Measurements from ENCODE around the gene IQCC.

The IQCC gene

DNA sequence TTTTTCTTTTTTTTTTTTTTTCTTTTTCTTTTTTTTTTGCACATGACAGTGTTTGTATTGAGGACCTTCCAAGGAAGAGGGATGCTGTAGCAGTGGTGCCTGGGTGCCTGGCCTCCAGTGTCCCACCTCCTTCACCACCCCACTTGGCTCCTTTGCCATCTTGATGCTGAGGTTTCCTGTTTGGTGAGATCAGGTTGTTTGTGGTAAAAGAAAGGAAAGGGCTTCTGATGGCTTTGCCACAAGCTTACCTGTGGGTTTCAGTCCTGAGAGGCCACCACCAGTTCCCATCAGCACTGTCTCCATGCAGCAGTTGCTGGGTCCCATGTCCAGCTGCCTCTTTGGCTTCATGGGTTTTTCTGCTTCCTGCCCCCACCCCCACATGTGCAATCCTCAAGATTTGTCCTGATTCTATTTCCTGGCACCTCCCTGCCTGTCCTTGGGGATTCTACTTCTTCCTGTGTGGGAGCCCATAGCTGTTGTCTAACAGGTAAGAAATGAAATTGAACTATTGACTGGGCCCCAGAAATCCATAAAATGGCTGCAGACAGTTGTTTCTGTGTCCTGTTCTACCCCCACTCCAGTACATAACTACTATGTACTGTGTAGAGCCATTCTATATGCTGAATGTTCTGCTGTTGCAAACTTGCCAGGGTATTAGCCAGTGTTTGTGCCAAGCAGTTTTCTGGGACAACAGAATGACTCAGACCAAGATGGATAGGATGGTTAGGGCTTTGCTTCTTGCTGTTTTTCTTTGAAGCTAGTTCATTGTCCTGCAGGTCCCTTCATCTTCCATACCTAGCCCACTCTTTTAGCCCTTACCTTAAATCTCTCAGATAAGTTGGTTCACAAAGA is 9.3 kb upstream of the IQCC start:
- DNase-seq = no peak

DNA sequence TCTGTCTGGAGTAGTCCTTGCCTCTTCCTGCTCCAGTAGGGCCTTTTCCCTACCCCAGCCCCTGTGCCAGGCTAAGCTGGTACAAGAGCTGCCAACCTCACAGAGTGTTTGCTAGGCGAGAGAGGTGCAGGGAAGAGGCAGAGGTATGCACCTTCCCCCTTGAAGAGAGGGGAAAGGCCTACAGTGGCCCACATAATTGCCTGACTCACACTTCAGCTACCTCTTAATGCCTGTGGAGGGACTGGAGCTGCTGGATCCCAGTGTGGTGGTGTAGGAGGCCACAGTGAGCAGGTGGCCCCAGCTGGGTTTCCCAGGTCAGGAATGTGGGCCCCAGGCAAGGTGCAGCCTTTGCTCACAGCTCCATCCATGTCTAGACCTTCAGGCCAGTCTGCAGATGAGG is 8.4 kb upstream of the IQCC start:
- peak; percentile 72 for DNase-seq

DNA sequence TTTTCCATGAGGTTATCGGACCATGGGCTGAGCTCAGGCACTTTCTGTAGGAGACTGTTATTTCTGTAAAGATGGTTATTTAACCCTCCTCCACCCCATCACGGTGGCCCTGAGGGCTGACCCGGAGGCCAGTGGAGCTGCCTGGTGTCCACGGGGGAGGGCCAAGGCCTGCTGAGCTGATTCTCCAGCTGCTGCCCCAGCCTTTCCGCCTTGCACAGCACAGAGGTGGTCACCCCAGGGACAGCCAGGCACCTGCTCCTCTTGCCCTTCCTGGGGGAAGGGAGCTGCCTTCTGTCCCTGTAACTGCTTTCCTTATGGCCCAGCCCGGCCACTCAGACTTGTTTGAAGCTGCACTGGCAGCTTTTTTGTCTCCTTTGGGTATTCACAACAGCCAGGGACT is 7.6 kb upstream of the IQCC start:
- no peak for DNase-seq

DNA sequence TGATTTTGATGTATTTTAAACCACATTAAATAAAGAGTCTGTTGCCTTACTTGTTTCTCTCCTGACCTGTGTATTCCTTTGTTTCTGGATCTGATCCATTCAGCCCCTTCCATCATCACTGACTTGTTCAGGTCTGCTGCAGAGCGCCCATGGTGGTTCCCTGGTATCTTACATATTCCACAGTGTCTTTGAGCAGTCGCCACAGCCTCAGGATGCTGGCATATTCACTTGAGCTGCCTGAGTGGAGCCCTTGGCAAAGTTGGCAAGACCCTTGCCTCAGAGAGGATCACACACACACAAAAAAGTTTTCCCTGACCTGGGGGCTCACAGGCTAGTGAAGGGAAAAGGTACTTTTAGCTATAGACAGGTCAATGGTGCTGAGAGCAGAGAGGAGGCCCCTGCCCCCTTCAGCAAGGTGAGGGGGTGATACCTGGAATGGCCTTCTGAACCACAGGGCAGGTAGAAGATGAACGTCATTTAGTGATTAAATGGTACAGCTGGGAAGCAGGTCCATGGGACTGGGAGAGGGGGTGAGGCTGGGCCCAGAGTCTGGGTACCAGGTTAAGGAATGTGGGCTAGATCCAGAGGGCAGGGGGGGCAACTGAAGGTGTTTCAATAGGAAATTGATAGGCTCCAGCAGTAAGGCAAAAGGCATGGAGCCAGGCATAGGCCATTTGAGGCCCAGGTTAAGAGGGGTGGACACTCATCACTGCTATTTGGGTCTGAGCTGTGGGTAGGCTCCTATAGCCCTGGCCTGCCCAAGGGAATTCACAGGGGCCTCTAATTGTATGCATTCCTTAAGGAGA is 7.0 kb upstream of the IQCC start:
- no peak for DNase-seq

DNA sequence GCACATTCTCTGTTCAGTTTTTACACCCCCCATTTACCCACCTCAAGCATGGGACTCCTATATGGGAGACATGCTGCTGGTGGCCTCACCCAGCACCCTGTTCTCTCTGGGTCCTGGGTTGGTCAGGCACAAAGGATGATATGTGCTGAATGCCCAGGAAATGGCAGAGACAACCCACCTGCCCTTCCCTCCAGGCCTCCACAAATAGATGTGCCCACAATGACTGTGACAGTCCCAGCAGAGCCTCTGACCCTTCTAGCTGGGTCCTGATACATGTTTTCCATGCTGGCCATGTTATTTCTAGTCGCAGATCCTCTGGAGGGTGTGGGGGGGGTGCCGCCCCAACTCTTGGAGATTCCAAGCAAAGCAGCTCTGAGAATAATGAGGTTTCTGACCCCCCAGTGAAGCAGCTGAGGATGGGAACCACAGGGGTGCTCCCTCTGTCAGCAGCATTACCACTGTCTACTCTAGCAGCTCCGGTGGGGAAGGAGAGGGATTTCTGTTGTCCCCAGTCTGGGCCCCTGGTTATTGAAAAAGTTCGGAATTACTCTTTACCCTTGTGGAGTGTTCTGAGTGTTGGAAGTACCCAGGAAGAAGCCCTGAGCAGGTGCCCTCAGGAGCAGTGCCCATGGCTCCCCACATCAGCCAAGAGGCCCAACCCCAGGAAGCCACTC is 6.3 kb upstream of the IQCC start:
- DNase-seq = no peak

DNA sequence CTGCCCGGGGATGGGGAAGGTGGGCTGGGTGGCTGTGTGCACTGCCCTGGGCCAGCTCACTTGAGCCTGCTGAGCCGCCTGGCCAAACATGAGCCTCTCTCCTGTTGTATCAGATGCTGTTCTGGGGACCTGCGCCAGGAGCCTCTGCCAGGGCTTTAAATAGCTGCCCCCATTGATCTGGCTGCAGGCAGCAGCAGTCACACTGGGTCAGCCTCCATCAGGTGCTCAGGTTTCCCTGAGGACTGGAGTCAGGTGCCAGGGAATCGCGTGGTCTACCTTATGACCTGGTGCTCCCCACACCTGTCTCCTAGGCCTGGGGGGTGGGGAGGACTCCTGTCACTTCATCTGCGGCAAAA is 5.8 kb upstream of the IQCC start:
- no peak for DNase-seq

DNA sequence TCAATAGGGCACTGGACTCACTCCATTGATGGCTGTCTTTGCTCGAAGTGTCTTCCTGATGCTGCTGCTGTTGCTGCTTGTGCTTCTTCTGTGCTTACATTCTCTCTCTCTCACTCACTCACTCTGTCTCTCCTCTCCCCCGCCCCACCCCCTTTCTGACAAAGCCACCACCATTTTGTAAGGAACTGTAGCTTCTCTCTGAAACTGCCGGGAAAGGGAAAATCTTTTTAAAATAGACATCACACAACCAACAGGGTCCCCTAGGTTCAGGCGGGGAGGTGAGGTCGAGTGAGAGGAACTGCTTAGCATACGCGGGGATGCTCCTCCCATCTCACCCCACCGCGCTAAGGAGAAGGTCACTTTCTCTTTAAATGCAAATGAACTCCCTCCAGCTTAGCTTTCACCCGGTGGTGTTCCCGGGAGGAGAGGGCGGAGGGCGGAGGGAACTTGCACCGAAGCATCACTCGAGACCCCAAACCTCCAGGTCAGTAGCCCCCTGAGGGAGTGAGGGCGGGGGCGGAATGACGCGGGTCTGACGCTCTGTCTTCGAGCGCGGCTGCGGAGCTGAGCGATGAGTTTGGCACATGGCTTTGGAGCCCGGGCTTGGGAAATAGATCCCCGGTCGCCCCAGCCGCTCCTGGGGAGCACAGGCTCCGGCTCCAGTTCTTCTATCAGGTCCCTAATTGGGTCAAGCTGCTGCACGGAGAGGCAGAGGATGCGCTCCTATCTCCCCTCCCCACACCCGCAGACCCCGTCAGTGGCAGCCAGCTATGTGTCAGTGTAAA is 5.1 kb upstream of the IQCC start, which contains the start of gene CCDC28B:
Gene CCDC28B, plus strand, starts transcription at position 370 of the 785 bp plus-strand sequence. CDS start 1,341 bp downstream, outside the sequence.
- peak; percentile 85 for DNase-seq

DNA sequence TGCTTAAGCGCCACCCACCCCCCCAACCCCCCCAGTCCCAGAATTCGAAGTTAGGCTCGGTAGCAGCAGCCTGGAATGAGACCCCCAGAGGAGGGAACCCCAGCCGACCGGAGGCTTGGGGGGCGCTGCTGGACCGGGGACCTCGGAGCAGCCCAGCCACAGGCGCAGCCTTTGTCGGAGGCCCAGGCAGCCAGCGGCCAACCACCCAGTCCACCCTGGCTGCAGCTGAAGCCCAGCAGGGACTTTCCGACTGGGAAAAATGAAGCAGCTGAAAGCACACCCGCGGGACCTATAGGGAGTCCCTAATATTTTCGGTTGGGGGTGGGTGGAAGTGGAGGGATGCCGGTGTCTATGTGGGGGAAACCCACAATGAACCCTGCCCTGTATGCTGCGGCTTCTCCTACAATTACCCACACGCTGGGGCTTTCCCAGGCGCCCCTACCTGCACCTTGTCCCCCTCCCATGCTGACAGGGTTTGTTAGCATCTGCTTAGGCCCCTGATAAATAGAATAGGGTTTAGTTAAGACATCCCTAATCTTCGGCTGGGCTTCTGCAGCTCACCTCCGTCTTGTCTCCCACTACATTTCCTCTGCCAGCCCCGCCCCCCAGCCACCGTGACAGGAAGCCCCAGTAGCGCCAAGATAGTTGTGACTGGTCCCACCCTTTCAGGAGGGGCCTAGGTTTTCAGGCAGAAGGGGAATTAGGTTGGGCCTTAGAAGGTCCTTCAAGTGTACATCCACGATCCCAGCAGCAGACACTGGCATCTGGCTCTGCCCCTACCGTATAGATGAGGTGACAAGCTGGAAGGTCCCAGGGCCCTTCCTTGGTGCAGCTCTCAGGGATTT is 4.2 kb upstream of the IQCC start:
- peak; percentile 78 for DNase-seq

DNA sequence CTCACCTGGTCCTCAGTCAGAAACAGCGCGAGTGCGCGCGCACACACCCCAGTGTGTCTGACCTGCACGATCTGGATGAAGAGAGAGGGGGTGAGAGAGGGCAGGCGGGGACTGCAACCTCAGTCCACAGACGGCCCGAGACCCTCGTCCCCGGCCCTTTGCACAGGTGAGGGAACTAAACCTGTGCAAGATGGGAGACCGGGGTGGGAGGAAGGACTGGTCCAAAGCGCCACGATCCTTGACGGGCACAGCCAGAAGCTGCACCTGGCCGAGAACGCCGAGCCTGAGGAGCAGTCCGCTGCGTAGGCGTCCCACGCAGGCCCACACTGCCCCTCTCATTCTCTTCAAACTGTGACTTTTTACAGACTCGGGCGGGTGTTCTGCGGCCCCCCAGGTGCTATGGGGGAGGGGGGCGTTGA is 519 bp upstream of the IQCC start:
- no peak for DNase-seq

DNA sequence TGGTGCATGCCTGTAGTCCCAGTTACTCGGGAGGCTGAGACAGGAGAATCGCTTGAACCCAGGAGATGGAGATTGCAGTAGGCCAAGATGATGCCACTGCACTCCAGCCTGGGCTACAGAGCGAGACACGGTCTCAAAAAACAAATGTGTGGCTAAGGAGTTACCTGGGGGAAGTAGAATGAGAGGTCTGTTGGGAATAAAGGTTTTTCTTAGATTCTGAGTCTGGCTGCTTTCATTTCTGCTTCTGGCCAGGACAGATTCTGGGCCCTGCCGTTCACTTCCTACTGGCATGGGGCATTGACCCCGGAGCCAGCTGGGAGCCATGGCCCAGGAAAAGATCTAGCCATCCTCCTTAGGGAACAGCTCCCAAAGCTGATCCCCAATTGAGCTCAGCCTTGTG is 3.0 kb downstream of the IQCC start:
- no peak for DNase-seq

DNA sequence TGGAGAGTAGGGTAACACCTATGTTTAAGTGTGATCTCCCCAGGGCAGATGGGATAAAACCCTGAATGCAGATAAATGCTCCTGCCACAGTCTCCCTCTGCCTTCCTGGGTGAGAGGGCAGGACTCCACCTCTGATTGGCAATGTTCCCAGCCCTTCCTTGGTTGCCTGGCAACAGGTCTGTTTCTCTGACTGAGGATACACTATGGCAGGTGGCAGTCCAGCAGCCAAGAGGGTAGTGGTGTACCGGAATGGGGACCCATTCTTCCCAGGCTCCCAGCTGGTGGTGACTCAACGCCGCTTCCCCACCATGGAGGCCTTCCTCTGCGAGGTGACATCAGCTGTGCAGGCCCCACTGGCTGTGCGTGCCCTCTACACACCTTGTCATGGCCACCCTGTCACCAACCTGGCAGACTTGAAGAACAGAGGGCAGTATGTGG is 3.4 kb downstream of the IQCC start, which contains the start of gene DCDC2B:
Gene DCDC2B, plus strand, starts transcription at position 199 of the 438 bp plus-strand sequence. Its CDS starts 5 bp downstream, at position 204.
- no peak for DNase-seq

DNA sequence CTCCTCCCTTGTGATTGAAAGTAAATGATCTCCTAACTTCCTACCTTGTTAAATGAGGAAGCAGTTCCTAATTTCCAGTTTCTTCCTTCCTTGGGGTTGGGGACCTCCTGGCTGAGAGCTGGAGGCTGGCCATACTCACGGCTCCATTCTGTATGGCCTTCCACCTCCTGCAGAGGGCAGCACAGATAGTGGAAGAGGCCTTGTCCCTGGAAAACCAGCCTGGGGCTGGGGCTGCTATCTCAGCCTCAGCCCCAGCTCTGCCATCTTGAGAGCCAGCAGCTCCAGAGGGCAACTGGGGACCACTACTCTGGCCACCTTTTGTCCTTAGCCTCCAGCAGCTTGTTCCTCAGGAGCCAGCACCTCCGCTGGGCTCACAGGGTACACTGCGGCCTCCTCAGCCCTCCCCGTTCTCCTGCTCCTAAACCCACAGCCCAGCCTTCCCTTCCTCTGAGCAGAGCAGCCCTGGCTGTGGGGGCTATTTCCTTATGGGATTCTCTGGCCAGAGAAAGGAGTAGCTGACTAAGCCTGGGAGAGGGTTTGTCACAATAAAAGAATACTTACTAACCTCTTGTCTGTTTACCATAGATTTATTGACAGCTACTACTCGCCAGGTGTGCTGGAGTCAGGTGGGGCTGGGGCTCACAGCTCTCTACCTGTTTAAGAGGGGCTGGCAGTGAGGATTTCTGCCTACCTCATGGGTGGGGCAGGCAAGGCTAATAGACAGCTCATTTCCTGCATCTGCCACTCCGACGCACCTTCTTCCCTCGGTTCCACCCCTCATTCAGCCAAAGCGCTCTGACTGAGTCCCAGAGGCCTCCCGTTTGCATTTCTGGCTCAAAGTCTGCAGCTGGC is 10.4 kb downstream of the IQCC start:
- DNase-seq = peak; percentile 84

DNA sequence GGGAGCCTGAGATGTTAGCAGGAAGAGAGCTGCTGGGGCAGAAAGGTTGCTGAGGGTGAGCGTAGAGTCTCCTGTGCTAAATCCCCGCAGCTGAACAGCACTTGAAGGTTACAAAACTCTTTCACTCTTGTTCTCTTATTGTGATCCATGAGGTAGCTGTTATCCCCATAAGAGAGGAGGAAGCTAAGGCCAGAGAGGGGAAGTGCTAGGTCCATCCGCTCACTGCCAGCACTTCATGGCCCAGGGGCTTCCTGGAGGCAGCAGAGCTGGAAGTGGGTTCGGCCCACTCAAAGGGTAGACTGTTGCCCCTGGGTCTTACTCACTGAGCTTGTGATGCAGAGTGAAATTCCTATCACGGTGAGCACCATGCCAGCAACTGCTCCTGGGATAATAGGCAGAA is 11.1 kb downstream of the IQCC start:
- DNase-seq = no peak

DNA sequence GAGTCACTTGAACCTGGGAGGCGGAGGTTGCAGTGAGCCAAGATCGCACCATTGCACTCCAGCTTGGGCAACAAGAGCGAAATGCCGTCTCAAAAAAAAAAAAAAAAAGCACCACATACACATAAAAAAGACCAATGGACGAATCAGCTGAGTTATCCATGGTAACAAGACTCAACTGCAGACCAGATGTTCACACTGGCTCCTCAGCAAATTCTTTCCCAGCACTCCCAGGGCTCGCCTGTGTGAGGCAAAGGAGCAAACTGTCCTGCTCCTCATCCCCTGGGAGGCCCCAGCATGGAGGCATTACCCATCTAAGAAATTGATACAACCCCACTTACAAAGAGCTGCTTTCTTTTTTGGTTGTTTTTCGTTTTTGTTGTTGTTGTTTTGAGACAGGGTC is 13.6 kb downstream of the IQCC start:
- no peak for DNase-seq

DNA sequence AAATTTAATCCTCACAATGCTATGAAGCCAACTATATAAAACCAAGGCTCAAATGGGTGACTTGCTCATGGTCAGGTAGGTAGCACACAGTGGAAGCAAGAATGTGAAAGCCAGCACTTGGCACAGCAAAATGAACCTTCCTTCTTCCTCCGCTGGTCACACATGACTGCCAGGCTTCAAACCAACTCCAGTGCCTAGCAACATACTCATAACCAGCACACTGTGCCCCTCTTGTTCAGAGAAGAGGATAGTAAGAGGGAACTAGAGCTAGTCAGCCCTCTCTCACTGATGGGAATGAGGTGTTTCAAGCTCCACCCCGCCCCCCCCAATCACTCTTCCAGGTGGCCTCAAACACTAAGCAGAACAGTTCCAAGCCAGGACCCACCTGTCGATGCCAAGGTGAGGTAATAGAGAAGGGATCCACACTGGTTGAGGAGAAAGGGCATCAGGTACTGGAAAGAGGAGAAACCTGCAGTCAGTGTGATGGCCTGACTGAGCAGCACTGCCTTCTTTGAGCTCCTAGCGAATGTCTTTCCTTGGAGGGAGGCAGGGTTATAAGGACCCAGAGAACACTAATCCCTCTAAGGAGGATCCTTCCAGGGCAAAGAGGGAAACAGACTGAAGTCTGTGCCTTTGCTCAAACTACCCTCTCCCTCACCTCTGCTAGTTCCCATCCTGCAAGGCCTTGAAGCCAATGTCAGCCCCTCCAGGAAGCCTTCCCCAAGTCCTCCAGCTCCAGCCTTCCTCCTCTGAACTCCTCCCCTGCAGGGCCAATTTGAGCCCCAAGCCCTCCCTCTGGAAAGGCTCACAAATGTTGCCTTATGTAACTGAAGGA is 15.5 kb downstream of the IQCC start:
- no peak for DNase-seq

DNA sequence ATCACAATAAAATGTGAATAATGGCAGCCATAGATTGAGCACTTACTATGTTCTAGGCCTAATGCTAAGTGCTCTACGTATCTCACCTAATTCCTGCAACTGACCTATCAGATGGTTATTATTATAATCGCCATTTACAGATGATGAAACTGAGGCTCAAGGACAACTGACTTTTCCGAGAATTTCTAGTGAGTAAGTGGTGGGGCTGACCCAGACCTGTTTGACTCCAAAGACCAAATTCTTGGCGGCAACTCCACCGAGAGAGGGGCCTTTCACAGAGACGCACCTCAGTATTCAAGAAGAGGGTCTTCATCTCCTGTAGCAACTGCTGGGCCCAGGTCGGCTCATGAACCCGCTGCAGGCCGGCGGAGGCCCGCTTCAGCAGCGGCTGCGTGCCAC is 16.1 kb downstream of the IQCC start:
- no peak for DNase-seq

DNA sequence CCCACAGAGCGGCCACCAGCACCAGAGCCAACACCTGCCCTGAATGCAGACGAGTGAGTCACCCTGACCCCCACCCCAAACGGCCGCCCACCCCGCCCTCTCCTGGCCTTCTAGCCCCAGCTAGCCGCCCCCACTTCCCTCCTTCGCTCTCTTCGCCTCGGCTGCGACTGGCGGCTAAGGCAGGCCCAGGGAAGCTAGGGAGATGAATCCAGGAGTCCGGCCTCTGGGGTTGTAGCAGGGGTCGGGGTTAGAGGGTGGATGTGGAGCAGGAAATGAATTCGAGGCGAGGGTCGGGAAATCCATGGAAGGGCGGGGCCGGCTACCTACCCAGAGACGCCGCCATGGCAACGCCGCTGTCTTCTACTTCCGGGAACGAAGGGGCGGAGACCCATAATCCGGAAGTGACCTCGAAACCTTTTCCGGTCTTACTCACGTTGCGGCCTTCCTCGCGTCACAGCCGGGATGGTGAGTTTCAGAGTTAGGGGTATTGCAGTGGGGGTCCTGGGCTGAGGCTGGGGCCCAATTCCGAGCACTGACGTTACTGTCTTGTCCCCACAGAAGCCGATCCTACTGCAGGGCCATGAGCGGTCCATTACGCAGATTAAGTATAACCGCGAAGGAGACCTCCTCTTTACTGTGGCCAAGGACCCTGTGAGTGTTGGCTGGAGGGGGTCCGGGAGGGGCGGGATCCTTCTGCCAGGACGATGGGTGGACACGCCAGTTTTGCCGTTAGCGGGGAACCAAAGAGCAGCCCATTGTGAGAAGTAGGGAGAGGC is 16.7 kb downstream of the IQCC start, which contains the start of the genes EIF3I and TMEM234:
Gene EIF3I, plus strand, starts transcription at position 428 of the 776 bp plus-strand sequence. Its CDS starts 35 bp downstream, at position 463.
Gene TMEM234, minus strand, starts transcription at position 374 of the 776 bp plus-strand sequence. Its CDS starts 31 bp downstream, at position 343.
- peak; percentile 97 for DNase-seq

DNA sequence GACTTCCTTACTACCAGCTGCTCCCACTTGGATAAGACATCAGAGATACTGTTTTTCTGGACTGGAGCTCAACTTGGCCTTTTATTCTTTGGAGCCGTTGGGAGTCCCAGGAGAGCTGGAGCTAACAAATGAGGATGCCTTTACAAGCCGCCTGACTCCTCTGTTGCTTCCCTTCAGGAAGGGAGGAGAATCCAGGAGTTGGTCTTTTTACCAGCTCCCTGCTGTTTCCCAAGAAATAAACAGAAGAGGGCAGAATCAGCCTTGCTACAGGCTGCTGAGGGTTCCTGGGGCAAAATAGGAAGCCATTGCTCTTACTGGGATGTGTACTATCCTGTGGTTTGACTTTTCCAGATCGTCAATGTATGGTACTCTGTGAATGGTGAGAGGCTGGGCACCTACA is 18.2 kb downstream of the IQCC start:
- DNase-seq = no peak

All from islet precursor cell (in vitro differentiated cells).